Activated naive CD4-positive, alpha-beta T cell (primary cell): ENCODE data around the gene SUSD3.

ENCODE experiments used
- DNase-seq, 4 experiments: peaks; one replicate each; lab custom pipeline; 2025; lab: John Stamatoyannopoulos, UW

Gene SUSD3

DNA sequence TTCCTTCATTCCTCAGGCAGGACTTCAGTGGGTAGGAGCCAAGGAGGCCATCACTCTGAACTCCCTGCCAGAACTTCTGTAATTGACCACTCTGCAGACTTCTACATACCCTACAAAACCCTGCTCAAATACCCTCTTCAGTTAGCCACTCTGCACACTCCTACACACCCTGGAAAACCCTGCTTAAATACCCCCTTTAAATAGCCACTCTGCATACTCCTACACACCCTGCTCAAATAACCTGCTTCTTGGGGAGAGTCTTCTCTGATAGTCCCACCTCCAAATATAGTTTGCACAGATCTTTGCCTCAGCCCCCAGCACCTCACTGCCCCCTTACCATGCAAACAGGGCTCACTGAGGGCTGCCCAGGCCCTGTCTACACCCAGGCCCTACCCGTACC lies 18.9 kb downstream of the SUSD3 start:
- no peak for DNase-seq

DNA sequence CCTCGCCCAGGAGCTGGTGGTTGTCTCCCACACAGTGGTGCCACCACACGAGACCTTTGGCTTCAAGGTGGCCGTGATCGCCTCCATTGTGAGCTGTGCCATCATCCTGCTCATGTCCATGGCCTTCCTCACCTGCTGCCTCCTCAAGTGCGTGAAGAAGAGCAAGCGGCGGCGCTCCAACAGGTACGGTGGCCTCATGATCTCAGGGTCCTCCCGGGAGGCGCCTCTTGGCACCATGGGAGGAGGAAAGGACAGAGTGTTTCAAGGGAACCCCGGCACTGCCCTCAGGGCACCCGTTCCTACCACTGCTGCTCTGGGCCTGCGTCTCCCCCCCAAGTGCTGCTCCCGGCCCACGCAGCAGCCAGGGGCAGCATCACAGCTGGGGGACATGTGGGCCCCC lies 19.3 kb downstream of the SUSD3 start:
- no peak for DNase-seq

DNA sequence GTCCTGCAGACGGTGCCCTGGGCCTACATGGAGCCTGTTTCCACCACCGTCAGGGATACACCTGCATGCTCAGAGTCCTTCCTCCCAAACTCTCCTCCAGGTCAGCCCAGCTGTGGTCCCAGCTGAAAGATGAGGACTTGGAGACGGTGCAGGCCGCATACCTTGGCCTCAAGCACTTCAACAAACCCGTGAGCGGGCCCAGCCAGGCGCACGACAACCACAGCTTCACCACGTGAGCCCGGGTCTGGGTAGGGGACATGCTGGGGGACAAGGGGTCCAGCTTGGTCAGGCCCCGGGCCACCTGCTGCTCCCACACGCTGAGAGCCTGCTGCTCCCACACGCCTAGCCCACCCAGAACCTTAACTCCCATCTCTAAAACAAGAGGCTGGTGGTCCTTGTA lies 20.9 kb downstream of the SUSD3 start:
- DNase-seq = no peak

DNA sequence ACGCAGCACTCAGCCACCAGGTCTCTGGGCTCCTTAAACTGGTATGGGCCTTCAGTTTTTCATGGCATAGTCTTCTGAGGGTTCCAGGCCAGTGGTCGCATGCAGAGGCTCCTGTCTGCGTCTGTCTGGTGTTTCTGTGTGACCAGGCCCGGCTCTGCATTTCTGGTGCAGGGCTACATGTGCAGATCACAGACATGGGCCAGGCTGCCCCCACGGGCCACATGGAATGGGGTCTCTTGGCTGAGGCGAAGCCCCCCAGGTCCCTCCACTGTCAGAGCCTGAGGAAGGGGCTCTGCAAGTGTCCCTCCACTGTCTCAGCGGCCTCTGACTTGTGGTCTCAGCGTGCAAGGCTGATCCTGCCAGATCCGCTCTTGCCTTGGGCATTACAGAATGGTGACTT lies 21.9 kb downstream of the SUSD3 start:
- no peak for DNase-seq

DNA sequence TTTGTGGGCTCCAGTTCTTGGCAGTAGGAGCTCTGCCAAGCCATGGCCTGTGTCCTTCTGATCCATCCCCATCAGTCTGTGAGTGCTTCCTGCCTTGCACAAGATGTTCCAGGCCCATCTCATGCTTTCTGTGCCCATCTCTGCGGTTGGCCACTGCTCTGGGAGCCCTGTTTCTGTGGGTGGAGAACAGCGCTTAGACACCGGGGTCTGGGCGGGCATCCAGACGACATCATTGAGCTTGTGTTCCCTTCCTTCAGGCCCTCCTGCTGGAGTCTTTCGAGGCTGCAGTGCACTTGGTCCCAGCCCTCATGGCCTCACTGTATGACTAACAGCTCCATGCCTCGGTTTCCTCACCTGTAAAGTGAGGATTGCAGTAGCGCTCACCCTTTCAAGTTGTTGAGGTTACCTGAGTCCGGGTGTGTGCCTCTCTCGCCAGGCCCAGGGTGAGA lies 22.6 kb downstream of the SUSD3 start:
- DNase-seq = no peak

DNA sequence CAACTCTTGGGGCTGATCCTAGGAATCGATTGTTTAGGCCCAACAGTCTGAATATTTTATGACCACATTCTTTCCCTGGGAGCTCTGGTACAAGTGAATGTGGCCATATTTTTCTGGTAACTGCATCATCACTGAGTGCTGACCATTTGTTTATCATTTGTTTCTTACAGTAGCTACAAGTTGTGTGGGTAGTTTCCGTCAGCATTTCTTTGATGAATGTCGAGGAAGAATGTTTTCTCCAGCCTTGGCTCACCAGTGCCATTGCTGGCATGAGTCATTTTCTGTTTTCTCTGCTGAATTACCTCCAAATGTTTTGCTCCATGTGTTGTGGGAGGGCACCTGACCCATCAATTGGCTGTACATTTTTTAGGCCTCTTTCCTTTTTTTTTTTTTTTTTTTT lies 23.4 kb downstream of the SUSD3 start:
- DNase-seq = no peak

DNA sequence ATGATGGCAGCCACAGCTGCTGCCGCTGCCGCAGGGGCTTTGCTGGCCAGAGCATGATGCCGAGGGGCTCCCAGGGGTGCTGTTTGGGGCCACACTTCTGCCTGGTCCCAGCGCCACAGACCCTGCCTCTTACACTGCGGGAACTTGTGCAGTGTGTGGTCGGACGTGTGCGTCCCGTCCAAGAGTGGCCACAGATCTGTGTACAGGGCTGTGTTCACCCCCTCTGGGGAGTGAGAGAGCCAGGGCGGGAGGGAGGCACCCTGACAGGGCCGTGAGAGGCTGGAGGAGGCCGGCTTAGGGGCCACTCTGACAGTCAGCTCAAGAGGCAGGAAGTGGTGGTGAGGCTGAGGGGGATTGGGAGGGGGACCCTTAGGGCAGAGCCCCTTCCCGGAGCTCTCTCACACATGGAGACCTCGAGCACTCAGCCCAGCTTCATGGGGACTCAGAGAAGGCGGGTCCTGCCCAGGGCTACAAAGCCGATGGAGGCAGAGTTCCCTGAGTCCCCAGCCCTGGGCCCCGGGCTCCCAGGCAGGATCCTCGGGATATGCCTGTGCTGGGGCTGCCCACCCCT lies 24.4 kb downstream of the SUSD3 start:
- DNase-seq = no peak

DNA sequence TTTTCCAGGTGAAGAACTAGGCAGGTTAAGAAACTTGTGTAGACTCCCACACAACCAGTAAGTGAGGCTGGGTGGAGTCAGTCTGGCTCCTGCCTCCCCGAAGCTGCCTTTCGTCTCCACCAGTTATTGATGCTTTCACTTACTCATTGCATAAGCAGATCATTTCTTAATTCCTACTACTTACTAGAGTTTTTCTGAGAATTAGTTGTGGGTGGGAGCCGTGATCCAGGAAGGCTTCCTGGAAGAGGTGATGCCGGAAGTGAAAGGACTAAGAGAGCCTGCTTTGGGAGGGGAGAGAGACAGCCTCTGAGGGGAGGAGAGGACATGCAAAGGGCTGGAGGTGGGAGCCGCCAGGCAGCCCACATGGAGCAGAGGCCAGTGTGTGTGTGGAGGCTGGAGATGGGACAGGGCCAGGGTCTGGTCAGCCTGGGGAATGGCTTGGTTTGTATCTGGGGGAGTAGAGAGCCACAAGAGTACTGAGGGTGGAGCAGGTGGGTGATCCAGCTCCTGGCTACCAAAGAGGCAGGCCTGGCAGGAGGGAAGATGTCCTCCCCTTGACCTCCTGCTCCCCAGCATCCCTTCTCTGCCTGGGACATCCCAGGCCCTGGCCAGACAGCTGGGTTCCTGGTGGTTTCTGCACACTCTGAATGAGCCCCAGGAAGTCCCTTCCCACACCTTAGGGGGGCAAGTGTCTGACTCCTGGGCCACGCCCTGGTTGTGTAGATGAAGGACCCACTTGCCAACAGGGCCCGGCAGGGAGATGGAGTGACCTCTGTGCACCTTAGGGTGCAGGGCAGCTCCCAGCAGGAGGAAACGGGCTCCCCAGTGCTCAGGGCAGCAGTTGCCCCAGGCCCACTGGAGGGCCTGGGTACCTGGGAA lies 25.3 kb downstream of the SUSD3 start:
- DNase-seq = no peak

DNA sequence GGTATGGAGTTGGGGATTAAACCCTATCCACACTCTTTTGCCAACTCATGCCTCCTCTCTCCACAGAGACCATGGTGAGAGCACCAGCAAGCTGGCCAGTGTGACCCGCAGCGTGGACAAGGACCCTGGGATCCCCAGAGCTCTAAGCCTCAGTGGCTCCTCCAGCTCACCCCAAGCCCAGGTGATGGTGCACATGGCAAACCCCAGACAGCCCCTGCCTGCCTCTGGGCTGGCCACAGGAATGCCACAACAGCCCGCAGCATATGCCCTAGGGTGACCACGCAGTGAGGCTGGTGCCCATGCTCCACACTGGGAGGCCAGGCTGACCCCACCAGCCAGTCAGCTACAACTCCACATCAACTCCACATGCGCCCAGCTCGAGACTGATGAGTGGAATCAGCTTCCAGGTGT lies 26.0 kb downstream of the SUSD3 start:
- DNase-seq = no peak

DNA sequence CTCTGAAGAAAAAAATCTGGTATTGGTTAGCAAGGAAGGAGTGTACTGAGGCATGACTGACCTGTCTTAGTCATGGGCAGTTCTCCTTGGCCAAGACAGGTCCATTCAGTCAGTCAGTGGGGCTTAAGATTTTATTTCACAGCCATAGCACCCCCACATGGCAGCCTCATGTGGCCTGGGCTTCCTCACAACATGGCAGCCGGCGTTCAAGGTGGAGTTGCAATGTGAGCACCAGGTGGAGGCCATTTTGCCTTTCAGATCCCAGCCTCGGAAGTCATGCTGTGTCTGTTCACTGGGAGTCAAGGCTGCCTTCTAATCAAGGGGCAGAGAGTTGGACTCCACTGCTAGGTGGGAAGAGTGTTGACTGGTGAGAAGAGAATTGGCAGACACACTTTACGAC lies 27.2 kb downstream of the SUSD3 start:
- no peak for DNase-seq

DNA sequence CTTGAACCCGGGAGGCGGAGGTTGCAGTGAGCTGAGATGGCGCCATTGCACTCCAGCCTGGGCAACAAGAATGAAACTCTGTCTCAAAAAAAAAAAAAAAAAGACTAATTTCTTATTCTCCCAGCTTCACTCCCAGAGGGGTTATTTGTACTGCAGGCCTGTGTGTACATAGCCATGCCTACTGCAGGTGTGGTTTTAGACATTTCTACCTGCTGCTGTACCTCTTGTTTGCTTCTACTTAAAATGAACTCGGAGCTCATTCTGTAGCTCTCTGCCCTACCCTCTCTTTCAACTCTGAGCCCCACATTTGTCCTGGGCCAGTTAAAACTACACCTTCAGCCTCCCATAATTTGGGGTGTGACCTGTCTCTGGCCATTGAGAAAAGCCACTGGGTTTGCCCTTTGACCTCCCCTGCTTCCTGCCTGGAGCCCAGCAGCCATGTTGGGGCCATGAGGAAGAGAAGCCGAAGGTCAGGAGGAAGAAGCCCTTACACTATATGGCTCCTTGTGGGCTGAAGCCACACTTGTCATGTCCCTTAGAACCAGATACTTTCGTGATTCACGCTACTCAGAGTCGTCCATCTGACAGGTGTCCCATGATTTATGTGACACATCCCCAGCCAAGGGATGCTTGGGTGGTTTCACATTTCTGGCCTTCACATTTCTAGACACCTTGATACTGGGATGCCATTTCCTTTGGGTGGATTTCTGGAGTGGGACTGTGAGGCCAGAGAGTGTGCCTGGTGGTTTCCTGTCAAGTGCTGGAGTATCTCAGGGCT lies 28.1 kb downstream of the SUSD3 start:
- no peak for DNase-seq

DNA sequence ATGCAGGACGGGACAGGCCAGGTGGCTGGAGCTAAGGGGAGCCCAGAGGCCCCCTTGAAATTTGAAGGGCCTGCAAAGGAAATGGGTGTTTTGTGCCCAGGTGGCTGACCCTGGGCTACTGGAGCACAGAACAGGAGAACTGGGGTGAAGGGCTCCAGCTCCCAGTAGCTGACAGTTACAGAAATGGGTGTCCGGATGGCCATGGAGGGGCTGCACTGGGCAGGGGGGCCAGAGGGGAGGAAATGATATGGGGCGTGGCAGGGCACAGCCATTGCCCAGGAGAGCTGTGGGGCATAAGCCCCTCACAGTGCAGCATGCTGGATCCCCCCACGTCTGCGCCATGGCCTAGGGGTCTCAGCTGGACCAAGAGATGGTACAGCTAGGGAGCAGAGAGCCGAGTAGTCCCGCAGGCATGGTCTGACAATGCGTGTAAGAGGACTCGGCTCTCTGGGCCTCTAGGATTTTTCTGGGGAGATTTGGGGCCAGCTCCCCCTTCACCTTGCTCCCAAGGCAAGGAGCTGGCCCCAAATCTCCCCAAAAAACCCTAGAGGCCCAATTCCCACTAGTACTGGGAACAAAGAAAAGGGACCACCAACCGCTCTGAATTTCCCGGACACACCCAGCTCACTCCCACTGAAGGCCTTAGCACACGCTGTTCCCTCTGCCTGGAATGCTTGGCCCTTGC lies 29.6 kb downstream of the SUSD3 start:
- no peak for DNase-seq

DNA sequence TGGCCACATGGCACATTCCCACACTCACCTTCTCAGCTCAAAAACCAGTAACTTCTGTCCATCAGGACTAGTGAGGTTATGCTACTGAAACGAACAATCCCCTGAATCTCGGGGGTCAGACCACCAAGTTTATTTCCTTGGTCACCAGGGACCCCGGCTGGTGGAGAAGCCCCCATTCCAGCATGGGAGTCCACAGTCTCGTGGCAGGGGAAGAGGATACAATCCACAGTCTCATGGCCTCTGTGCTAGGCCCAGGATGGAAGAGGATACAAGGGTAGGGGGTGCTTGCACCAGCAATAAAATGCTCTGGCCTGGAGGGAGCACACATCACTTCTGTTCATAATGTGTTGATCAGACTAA lies 30.1 kb downstream of the SUSD3 start:
- DNase-seq = no peak

DNA sequence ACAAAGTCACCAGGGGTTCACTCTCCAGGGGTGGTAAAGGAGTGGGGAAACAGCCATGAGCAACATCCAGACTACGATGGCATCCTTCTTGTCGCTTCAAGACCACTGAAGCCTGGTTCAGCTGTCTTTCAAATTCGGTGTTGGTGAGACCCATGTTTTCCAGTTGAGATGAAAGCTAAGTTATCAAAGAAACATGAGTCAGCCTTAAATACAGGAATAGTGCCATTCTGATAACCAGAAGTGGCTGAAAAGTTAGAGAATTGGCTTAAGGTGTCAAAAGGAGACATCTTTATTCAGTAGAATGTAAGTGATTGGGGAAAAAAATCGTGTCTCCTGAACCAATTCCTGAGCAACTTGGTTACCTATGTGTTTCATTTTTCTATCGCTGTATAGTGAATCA lies 30.5 kb downstream of the SUSD3 start:
- DNase-seq = no peak

DNA sequence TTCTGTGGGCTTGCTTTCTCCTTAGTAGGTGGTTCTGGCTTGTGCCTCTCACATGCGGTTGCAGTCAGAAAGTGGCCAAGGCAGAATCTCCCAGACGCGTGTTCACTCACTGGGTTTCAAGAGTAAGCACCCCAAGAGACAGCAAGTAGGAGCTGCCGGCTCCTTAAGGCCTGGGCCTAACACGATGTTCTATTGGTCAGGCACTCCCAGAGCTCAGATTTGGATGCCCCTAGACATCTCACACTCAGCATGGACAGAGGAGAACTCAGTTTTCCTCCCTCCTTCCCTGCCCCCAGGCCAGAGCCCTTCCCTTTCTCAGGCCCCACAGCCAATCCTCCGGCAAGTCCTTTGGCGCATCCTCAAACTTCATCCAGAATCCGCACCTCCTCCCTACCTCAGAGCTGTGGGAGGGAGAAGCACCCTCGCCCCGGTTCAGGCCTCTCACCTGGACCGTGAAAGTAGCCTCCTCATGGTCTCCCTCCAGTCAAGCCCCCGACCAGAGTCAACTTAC lies 31.0 kb downstream of the SUSD3 start:
- DNase-seq = no peak

DNA sequence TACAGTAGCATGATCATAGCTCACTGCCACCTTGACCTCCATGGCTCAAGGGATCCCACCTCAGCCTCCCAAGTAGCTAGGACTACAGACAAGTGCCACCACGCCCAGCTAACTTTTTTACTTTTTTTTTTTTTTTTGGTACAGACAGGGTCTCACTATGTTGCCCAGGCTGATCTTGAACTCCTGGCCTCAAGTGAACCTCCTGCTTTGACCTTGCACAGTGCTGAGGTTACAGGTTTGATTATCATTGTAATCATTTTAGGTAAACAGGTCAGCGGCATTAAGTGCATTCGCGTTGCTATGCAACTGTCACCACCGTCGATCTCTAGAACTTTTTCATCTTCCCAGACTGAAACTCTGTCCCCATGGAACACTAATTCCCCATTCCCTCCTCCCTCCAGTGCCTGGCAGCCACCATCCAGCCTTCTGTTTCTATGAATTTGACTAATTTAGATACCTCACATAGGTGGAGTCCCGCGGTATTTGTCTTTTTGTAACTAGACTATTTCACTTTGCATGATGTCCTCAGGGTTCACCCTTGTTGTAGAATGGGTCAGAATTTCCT lies 31.7 kb downstream of the SUSD3 start:
- DNase-seq = no peak

DNA sequence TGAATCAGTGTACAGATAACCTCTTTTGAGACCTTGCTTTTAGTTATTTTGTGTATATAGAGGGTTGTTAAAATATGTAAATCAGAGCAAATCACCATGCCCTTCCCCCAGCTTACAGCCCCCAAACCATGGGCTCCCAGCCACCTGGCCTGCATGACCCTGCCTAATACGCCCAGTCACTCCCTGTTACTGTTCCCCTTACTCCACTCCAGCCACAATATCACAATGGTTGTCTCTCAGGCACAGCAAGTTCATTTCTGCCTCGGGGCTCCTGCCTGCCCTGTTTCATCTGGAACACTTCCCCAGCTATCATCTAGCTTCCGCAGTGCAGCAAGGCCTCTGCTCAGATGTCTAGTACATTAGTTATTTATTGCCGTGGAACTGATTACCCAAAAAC lies 32.6 kb downstream of the SUSD3 start:
- DNase-seq = no peak

DNA sequence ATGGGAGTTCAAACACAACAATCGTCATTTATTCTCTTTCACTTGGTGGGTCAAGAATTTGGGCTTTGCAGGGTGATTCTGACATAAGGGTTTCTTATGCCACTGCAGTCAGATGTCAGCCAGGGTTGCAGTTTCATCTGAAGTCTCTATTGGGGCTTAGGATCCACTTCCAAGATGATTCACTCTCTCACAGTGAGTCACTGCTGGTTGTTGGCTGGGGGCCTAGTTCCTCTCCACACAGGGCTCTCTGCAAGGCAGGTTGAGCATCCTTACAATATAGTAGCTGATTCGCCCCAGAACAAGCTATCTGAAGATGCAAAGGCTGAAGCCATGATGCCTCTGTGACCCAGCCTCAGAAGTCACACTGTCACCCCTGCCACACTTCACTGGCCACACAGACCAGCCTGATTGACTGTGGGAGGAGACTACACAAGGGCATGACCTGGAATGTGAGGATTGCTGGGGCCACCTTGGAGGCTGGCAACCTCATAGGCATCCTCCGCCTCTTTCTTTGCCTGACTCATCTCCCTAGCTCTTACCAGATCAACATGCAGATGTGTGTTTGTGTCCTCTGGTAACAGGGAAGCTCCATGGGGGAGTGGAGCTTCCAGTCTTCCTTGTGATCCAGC lies 33.1 kb downstream of the SUSD3 start:
- DNase-seq = peak in 1 of 4 experiments; percentile 31

DNA sequence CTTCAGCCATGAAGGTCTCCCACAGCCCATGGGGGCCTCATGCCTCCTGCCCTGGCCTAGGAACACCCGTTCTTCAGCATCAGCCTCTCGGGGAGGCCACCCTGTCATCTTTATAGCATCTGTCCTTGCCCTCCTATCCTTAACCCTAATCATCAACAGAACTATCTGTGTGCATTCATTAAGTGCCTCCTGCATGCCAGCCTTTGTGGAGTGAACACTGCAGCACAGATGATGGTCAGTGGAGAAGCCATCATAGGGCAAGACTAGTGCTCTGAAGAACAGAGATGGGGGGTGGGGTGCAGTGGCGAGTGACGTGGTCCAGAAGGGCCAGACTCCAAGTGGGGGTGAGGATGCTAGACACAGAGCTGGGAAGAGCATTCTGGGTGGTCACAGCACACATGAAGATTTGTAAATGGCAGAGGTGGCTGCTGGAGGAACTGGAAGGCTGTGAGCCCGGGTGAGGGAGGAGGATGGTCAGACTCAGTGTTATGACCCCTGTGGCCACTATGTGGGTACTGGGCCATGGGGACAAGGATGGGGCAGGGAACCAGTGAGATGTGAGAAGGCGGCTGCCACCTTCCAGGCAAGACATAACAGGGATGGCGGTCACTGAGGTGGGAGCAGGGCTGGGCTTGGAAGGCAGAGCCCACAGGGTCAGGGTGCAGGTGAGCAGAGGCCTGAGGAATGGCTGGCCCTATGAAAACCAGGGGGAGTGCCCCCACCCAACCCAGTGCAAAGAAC lies 33.9 kb downstream of the SUSD3 start:
- no peak for DNase-seq

DNA sequence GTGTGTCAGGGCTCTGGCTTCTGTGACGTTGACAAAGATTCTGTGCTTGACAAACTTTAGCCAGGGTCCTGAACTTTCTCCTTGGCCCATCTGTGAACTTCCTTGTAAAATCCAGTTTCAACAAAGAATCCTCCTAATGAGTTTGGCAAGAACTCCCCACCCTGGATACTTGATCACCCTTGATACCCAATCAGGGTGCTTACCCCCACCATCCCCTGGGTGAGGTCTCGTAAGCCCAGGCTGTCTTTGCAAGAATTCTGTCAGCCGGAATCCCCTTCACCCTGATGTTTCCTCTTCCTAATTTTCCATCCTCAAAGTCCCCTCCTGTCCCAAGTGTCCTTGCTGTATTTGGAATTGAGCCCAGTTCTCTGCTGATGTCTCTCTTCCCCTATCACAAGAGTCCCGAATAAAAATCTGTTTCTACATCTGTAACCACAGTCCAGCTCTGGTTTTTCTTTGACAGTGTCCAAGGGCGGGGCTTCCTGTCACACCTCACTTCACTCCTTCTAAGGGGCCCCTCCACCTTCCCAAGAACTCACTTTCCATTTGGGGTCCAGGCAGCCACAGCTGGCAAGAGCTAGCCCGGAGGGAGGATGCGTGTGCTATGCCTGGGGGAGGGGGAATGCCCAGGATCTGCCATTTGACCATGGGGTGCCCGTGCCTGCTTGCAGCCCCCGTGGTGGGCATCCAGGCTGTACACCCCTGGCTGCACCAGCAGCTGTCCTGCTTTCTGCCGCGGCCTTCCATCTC lies 34.8 kb downstream of the SUSD3 start:
- DNase-seq = no peak
